Measurements from ENCODE around the gene BTBD2.

- TF ChIP-seq, protein P1, sequence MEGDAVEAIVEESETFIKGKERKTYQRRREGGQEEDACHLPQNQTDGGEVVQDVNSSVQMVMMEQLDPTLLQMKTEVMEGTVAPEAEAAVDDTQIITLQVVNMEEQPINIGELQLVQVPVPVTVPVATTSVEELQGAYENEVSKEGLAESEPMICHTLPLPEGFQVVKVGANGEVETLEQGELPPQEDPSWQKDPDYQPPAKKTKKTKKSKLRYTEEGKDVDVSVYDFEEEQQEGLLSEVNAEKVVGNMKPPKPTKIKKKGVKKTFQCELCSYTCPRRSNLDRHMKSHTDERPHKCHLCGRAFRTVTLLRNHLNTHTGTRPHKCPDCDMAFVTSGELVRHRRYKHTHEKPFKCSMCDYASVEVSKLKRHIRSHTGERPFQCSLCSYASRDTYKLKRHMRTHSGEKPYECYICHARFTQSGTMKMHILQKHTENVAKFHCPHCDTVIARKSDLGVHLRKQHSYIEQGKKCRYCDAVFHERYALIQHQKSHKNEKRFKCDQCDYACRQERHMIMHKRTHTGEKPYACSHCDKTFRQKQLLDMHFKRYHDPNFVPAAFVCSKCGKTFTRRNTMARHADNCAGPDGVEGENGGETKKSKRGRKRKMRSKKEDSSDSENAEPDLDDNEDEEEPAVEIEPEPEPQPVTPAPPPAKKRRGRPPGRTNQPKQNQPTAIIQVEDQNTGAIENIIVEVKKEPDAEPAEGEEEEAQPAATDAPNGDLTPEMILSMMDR (IDR thresholded peaks at IDR 0.05; ENCODE audit: poor library complexity, severe bottlenecking) = no peak
- TF ChIP-seq POLR2AphosphoS5 (IDR thresholded peaks at IDR 0.05) (no peak), TAF1 (IDR thresholded peaks at IDR 0.05; ENCODE audit: low read depth) (no peak), EP300 (conservative IDR thresholded peaks at IDR 0.05; ENCODE audit: poor library complexity, severe bottlenecking) (no peak), RAD21 (conservative IDR thresholded peaks at IDR 0.05) (no peak), EZH2 (IDR thresholded peaks at IDR 0.05; ENCODE audit: borderline replicate concordance, insufficient read depth, low read length, poor library complexity, severe bottlenecking) (no peak)
- TF ChIP-seq, protein P2, sequence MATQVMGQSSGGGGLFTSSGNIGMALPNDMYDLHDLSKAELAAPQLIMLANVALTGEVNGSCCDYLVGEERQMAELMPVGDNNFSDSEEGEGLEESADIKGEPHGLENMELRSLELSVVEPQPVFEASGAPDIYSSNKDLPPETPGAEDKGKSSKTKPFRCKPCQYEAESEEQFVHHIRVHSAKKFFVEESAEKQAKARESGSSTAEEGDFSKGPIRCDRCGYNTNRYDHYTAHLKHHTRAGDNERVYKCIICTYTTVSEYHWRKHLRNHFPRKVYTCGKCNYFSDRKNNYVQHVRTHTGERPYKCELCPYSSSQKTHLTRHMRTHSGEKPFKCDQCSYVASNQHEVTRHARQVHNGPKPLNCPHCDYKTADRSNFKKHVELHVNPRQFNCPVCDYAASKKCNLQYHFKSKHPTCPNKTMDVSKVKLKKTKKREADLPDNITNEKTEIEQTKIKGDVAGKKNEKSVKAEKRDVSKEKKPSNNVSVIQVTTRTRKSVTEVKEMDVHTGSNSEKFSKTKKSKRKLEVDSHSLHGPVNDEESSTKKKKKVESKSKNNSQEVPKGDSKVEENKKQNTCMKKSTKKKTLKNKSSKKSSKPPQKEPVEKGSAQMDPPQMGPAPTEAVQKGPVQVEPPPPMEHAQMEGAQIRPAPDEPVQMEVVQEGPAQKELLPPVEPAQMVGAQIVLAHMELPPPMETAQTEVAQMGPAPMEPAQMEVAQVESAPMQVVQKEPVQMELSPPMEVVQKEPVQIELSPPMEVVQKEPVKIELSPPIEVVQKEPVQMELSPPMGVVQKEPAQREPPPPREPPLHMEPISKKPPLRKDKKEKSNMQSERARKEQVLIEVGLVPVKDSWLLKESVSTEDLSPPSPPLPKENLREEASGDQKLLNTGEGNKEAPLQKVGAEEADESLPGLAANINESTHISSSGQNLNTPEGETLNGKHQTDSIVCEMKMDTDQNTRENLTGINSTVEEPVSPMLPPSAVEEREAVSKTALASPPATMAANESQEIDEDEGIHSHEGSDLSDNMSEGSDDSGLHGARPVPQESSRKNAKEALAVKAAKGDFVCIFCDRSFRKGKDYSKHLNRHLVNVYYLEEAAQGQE (IDR thresholded peaks at IDR 0.05; ENCODE audit: borderline replicate concordance) = no peak
Measured at GRCh38 chr19:2003874-2004273, 11.6 kb downstream of the BTBD2 start.

Measured in neural cell (in vitro differentiated cells).